HepG2 (cell line): ENCODE measurements around the gene COL13A1.

Experiments used
- BRD4 ChIP-seq: sonication (generic); formaldehyde crosslinking; IDR thresholded peaks from 2 replicates; pipeline ENCODE4 v1.4.0; 2020; ENCODE audit warnings: missing genetic modification reagents
- CTCF ChIP-seq: sonication (generic); formaldehyde crosslinking; IDR thresholded peaks from 2 replicates; pipeline ENCODE4 v1.5.0; 2020; ENCODE audit warnings: mild to moderate bottlenecking, missing genetic modification reagents, moderate library complexity
- EP300 ChIP-seq, 3 experiments: sonication (generic) in 1 of 3; formaldehyde crosslinking in 1 of 3; IDR thresholded peaks; 2 replicates each; pipeline versions ENCODE4 v1.5.1 to v1.6.1; 2011 to 2020; ENCODE audit warnings: low read depth in 2 of 3, low read length in 2 of 3, borderline replicate concordance in 1 of 3, improper control_type of control experiment in 1 of 3, mild to moderate bottlenecking in 1 of 3, missing genetic modification reagents in 1 of 3, moderate library complexity in 1 of 3
- EZH2 ChIP-seq: conservative IDR thresholded peaks from 2 replicates; pipeline ENCODE4 v1.6.1; 2012; ENCODE audit warnings: mild to moderate bottlenecking, low read depth, low read length, moderate library complexity
- FOXP1 ChIP-seq, 2 experiments: fragments of 450-650 bp in 1 of 2; IDR thresholded peaks; 2 replicates each; pipeline ENCODE4 v1.6.1; 2017 to 2018; ENCODE audit warnings: antibody characterized with exemption in 1 of 2
- RFX5 ChIP-seq: IDR thresholded peaks from 2 replicates; pipeline ENCODE4 v1.6.1; 2011; ENCODE audit warnings: low read depth, low read length, improper control_type of control experiment
- TRIM24 ChIP-seq: sonication (generic); formaldehyde crosslinking; IDR thresholded peaks from 2 replicates; pipeline ENCODE4 v1.8.0; 2022; ENCODE audit warnings: mild to moderate bottlenecking, missing genetic modification reagents
- ZBTB33 ChIP-seq: sonication (generic); formaldehyde crosslinking; IDR thresholded peaks from 2 replicates; pipeline ENCODE4 v1.4.0; 2020; ENCODE audit warnings: missing genetic modification reagents

GRCh38 chr10:69825604-69826003 is 23.9 kb downstream of the COL13A1 start:
- no peak for TF ChIP-seq TRIM24 (CRISPR knock-in tag)
- TF ChIP-seq EZH2: no peak
- no peak for TF ChIP-seq ZBTB33 (CRISPR knock-in tag)
- no peak for TF ChIP-seq RFX5
- no peak for TF ChIP-seq EP300 (IDR thresholded peaks at IDR 0.05; ENCODE audit: low read depth in 2 of 2, low read length in 2 of 2)
- no peak for TF ChIP-seq EP300 (CRISPR knock-in tag; IDR thresholded peaks at IDR 0.05; ENCODE audit: borderline replicate concordance)
- no peak for TF ChIP-seq CTCF
- TF ChIP-seq BRD4 (CRISPR knock-in tag): no peak
- no peak for TF ChIP-seq FOXP1 (IDR thresholded peaks at IDR 0.05)
- TF ChIP-seq FOXP1 (CRISPR knock-in tag; IDR thresholded peaks at IDR 0.05): no peak
